Fibroblast of skin of left quadriceps (primary cell): ENCODE results near the gene TTC34.

Experiments
- DNase-seq, 2 experiments: peaks; one replicate each; pipeline ENCODE4 v3.0.0-alpha.2; 2013; ENCODE audit warnings: low read depth in 2 of 2

Gene TTC34

GRCh38 chr1:2828586-2829250, 27.2 kb upstream of the TTC34 start:
- DNase-seq = no peak

- DNase-seq = no peak
Observed at GRCh38 chr1:2826736-2827292, 25.3 kb upstream of the TTC34 start.

GRCh38 chr1:2826316-2826715, 24.8 kb upstream of the TTC34 start:
- DNase-seq = no peak

- no peak for DNase-seq
Observed at GRCh38 chr1:2825487-2826189, 24.1 kb upstream of the TTC34 start.

- DNase-seq = no peak
Observed at GRCh38 chr1:2824999-2825398, 23.5 kb upstream of the TTC34 start.

GRCh38 chr1:2823921-2824610, 22.6 kb upstream of the TTC34 start:
- DNase-seq = no peak

- no peak for DNase-seq
Observed at GRCh38 chr1:2822621-2823145, 21.2 kb upstream of the TTC34 start.

- DNase-seq = no peak
Observed at GRCh38 chr1:2821966-2822620, 20.6 kb upstream of the TTC34 start.

GRCh38 chr1:2821373-2821955, 20.0 kb upstream of the TTC34 start:
- DNase-seq = no peak

- DNase-seq = no peak
Observed at GRCh38 chr1:2820731-2821372, 19.4 kb upstream of the TTC34 start.

GRCh38 chr1:2819831-2820730, 18.6 kb upstream of the TTC34 start:
- DNase-seq = no peak

- no peak for DNase-seq
Observed at GRCh38 chr1:2819429-2819828, 17.9 kb upstream of the TTC34 start.

GRCh38 chr1:2817784-2818564, 16.5 kb upstream of the TTC34 start:
- DNase-seq = no peak

GRCh38 chr1:2816786-2817185, 15.3 kb upstream of the TTC34 start:
- no peak for DNase-seq

GRCh38 chr1:2815551-2815950, 14.1 kb upstream of the TTC34 start:
- no peak for DNase-seq

GRCh38 chr1:2814511-2815075, 13.1 kb upstream of the TTC34 start:
- no peak for DNase-seq

- no peak for DNase-seq
Observed at GRCh38 chr1:2812939-2813653, 11.6 kb upstream of the TTC34 start.

- DNase-seq = no peak
Observed at GRCh38 chr1:2812136-2812535, 10.6 kb upstream of the TTC34 start.
